Measurements from ENCODE around the gene F2R.
"Not testable (repeated sequence)": the region's sequence is repeated elsewhere in the genome, so short reads cannot be mapped to it uniquely, and the experiment has no call there.

The F2R gene

DNA sequence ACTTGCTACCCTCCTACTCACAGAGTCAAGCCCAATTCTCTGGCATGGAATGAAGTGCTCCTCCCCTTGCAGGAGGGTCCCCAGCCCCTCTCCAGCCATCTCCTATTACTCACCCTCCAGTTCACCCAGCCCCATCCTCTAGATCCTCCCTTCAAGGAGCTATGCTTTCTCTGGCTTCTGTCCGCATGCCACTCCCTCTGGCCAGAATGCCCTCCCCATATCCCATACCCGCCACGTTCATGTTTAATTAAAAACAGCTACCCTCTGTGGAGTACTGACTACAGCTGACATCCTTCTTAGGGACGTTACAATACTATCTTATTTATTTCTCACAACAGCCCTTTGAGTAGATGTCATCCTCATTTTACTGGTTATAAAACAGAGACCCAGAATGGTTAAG, 3.0 kb downstream of the F2R start:
- no peak for DNase-seq (ENCODE audit: low spot score)

GRCh38 chr5:76720988-76721569, 5.2 kb downstream of the F2R start:
- DNase-seq (ENCODE audit: low spot score) = no peak

DNA sequence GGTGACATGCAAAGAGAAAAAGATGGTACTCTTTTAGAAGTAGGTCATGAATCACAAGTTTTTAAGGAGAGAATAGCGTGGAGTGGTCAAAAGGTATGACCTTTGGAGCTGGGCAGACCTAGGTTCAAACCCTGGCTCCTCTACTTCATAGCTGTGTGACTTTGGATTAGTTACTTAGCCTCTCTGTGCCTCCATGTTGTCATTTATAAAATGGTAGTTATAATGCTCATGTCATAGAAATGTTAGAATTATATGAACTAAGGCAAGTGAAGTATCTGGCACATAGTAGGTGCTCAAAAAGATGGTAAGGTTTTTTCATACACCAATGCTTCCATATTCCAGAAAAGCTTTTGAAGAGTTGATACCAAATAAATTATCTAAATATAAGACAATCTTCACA, 7.3 kb downstream of the F2R start:
- no peak for DNase-seq (ENCODE audit: low spot score)

DNA sequence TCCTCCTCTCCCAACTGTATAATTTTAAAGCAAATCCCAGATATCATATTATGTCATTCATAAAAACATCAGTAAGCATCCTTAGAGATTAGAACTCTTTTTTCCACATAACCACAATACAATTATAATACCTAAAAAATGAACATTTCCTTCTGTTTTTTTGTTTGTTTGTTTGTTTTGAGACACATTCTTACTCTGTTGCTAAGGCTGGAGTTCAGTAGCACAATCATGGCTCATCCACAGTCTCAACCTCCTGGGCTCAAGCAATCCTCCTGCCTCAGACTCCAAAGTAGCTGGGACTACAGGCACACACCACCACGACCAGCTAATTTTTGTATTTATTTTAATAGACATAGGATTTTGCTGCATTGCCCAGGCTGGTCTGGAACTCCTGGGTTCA, 8.0 kb downstream of the F2R start:
- no peak for DNase-seq (ENCODE audit: low spot score)

DNA sequence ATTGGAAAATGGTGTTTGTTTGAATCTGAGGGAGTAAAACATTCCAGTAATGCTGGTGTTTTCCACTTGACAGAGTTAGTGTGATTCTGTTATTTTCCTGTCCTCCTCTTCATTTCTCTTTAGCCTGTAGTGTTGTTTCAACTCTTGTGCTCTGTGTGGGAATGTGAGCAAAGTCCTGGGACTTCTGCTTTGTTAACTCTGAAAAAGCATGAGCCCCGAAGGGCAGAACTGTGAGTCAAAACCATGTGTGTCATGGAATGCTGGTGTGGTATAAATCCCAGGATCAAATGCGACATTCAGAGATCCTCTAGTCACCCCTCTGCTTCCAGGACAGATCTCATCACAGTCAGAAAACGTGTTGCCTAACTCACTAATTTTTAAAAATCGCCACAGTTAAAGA, 8.9 kb downstream of the F2R start:
- no peak for DNase-seq (ENCODE audit: low spot score)

- no peak for DNase-seq (ENCODE audit: low spot score)
These were observed 13.0 kb downstream of the F2R start for GRCh38 chr5:76728965-76729364.

GRCh38 chr5:76729373-76730290, 13.7 kb downstream of the F2R start:
- DNase-seq (ENCODE audit: low spot score) = no peak

GRCh38 chr5:76732405-76733048, 16.6 kb downstream of the F2R start:
- no peak for DNase-seq (ENCODE audit: low spot score)

GRCh38 chr5:76733049-76733417, 17.1 kb downstream of the F2R start:
- DNase-seq (ENCODE audit: low spot score) = no peak

GRCh38 chr5:76735762-76736545, 20.0 kb downstream of the F2R start:
- no peak for DNase-seq (ENCODE audit: low spot score)

- no peak for DNase-seq (ENCODE audit: low spot score)
These were observed 21.0 kb downstream of the F2R start for GRCh38 chr5:76736679-76737556.

DNA sequence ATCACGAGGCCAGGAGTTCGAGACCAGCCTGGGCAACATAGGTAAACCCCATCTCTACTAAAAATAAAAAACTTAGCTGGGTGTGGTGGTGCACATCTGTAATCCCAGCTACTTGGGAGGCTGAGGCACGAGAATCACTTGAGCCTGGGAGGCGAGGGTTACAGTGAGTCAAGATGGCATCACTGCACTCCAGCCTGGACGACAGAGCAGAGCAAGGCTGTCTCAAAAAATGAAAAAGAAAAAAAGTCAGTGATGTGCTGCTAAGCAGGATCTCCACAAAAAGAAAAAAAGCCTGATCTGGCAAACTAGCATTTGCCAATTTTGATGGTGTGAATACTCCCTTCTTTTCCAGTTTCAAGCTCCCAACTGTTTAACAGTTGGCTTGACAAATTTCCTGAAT, 21.9 kb downstream of the F2R start:
- DNase-seq (ENCODE audit: low spot score) = no peak

DNA sequence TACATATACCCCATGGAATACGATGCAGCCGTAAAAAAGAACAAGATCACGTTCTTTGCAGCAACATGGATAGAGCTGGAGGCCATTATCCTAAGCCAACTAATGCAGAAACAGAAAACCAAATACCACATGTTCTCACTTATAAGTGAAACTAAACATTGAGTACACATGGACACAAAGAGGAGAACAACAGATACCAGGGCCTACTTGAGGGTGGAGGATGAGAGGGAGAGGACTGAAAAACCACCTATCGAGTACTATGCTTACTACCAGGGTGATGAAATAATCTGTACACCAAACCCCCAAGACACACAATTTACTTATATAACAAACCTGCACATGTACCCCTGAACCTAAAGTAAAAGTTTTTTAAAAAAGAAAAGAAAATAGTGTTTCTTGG, 25.6 kb downstream of the F2R start:
- DNase-seq (ENCODE audit: low spot score) = not testable (repeated sequence)

GRCh38 chr5:76742583-76742982, 26.7 kb downstream of the F2R start:
- no peak for DNase-seq (ENCODE audit: low spot score)

GRCh38 chr5:76744632-76745031, 28.7 kb downstream of the F2R start:
- DNase-seq (ENCODE audit: low spot score) = no peak

- DNase-seq (ENCODE audit: low spot score) = no peak
These were observed 29.7 kb downstream of the F2R start for GRCh38 chr5:76745670-76746069.

GRCh38 chr5:76746677-76747076, 30.8 kb downstream of the F2R start:
- no peak for DNase-seq (ENCODE audit: low spot score)

GRCh38 chr5:76747706-76748105, 31.8 kb downstream of the F2R start:
- no peak for DNase-seq (ENCODE audit: low spot score)

DNA sequence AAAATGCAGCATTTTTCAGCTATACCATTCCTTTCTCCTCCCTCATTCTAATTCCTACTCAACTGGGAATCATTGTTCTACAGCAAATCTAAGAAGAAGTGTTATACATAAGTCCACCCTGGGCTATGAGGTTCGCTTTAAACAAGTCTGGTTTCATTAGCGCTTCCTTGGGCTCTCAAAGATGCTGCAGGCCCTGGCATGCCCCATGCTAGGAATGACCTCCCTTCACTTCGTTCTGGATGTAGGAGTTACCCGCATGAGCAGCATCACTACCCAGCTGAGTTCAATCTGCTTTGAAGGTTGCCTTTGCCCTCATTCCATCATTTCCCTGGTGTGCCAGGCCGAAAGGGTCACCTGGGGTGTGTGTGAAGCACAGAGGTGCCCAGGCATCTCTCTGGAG, 35.4 kb downstream of the F2R start:
- no peak for DNase-seq (ENCODE audit: low spot score)

DNA sequence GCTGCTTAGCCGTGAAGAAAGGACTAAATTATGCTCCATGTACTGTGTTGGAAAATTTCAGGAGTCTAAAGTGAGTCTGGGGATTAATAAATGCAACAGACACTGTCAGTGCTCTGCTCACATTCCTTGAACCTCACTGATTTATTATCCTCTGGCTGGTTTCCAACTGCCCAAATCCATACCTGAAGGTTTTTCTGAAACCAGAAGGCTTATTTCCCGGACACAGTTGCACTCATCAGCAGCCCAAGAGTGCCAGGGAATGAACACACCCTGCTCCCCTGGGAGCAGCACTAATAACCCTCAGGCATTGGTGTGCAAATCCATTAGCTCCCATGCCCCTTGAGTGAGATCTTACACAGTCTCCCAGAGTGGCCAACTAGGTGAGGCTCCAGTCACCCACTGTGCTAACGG, 38.7 kb downstream of the F2R start:
- no peak for DNase-seq (ENCODE audit: low spot score)

All from globus pallidus (tissue), 1 donor.